WTC11 (cell line): Measurements from ENCODE around the gene F13B.

Experiments used
- CTCF ChIP-seq: fragments of 200-600 bp; IDR thresholded peaks from 2 replicates; pipeline ENCODE4 v1.8.0; 2022; ENCODE audit warnings: antibody characterized with exemption
- MLX ChIP-seq: sonication (generic); formaldehyde crosslinking; IDR thresholded peaks from 2 replicates; pipeline ENCODE4 v1.8.1; 2023; ENCODE audit warnings: mild to moderate bottlenecking, missing genetic modification reagents, moderate library complexity
- RELA ChIP-seq: sonication (generic); formaldehyde crosslinking; IDR thresholded peaks from 2 replicates; pipeline ENCODE4 v1.8.1; 2022; ENCODE audit warnings: missing genetic modification reagents, mild to moderate bottlenecking, borderline replicate concordance
- TEAD4 ChIP-seq: sonication (generic); formaldehyde crosslinking; IDR thresholded peaks from 2 replicates; pipeline ENCODE4 v1.8.0; 2022; ENCODE audit warnings: mild to moderate bottlenecking, missing genetic modification reagents
- ZNF281 ChIP-seq: sonication (generic); formaldehyde crosslinking; IDR thresholded peaks from 2 replicates; pipeline ENCODE4 v1.8.0; 2023; ENCODE audit warnings: mild to moderate bottlenecking, missing genetic modification reagents
- ZNF396 ChIP-seq: fragments of 250-450 bp; sonication (Bioruptor Pico); IDR thresholded peaks from 2 replicates; pipeline ENCODE4 v1.8.0; 2021; ENCODE audit warnings: mild to moderate bottlenecking, moderate library complexity, borderline replicate concordance
- TF ChIP-seq, protein P1 (sequence below): sonication (generic); formaldehyde crosslinking; IDR thresholded peaks from 2 replicates; pipeline ENCODE4 v1.8.1; 2023; ENCODE audit warnings: mild to moderate bottlenecking, missing genetic modification reagents

GRCh38 chr1:197017558-197018146 is 49.4 kb downstream of the F13B start:
- TF ChIP-seq ZNF281 (no peak), CTCF (no peak), ZNF396 (CRISPR knock-in tag) (no peak), TEAD4 (CRISPR knock-in tag) (no peak), RELA (CRISPR knock-in tag) (no peak), MLX (CRISPR knock-in tag) (no peak)
- TF ChIP-seq, protein P1, sequence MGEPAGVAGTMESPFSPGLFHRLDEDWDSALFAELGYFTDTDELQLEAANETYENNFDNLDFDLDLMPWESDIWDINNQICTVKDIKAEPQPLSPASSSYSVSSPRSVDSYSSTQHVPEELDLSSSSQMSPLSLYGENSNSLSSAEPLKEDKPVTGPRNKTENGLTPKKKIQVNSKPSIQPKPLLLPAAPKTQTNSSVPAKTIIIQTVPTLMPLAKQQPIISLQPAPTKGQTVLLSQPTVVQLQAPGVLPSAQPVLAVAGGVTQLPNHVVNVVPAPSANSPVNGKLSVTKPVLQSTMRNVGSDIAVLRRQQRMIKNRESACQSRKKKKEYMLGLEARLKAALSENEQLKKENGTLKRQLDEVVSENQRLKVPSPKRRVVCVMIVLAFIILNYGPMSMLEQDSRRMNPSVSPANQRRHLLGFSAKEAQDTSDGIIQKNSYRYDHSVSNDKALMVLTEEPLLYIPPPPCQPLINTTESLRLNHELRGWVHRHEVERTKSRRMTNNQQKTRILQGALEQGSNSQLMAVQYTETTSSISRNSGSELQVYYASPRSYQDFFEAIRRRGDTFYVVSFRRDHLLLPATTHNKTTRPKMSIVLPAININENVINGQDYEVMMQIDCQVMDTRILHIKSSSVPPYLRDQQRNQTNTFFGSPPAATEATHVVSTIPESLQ (CRISPR knock-in tag), result no peak
